IMR-90 (cell line): ENCODE measurements around the gene PRSS33. TPM values are rescaled to one million over a fixed set of nuclear protein-coding genes. Genes with fewer than 3 reads are reported as not detected.

Source experiments
- ATAC-seq: fragments of 200-7000 bp; cut with Tn5 transposase; 2 replicates; pipeline ENCODE4 v1.9.1; 2020; ENCODE audit warnings: low read depth, mild to moderate bottlenecking, moderate library complexity
- BruUV-seq: library from RNA; stranded (reverse); fragments of 400-500 nt; replicated peaks from 2 replicates; lab custom pipeline; 2021; lab: Mats Ljungman, UMichigan
- CTCF ChIA-PET: fragments of 300-600 bp; formaldehyde crosslinking; extraction: SDS; loops from one replicate; lab custom pipeline; 2021; ENCODE audit warnings: antibody characterized with exemption; lab: Yijun Ruan, JAX
- POLR2A ChIA-PET: fragments of 300-600 bp; sonication (Branson Sonifier 250); formaldehyde crosslinking; loops from one replicate; lab custom pipeline; 2022; ENCODE audit warnings: antibody characterized with exemption; ENCODE audit not compliant: unreplicated experiment; lab: Charles Lee
- DNase-seq: peaks from one replicate; pipeline ENCODE4 v3.0.0; 2013
- H2AFZ ChIP-seq: replicated peaks from 2 replicates; pipeline ENCODE3; 2013; ENCODE audit warnings: low read length, mild to moderate bottlenecking; ENCODE audit not compliant: poor library complexity
- H2AK5ac ChIP-seq: 2 replicates; pipeline ENCODE4 v1.6.1; 2013; ENCODE audit warnings: low read depth, low read length, inconsistent platforms
- H2AK9ac ChIP-seq: replicated peaks from 2 replicates; pipeline ENCODE3; 2013; ENCODE audit warnings: mild to moderate bottlenecking, low read depth, low read length, moderate library complexity; ENCODE audit not compliant: poor library complexity
- H2BK120ac ChIP-seq: 2 replicates; pipeline ENCODE4 v1.6.1; 2013; ENCODE audit warnings: low read depth, low read length, inconsistent platforms
- H2BK15ac ChIP-seq: 3 replicates; pipeline ENCODE4 v1.6.1; 2013; ENCODE audit warnings: low read depth, low read length, inconsistent platforms
- H2BK20ac ChIP-seq: 2 replicates; pipeline ENCODE4 v1.6.1; 2013; ENCODE audit warnings: low read depth, mild to moderate bottlenecking, inconsistent platforms, low read length, moderate library complexity
- H2BK5ac ChIP-seq: 2 replicates; pipeline ENCODE4 v1.6.1; 2013; ENCODE audit warnings: mild to moderate bottlenecking, low read depth, low read length, inconsistent platforms; ENCODE audit not compliant: poor library complexity, severe bottlenecking
- H3K14ac ChIP-seq: replicated peaks from 2 replicates; pipeline ENCODE4 v1.6.1; 2013; ENCODE audit warnings: low read depth, low read length, inconsistent platforms
- H3K18ac ChIP-seq: 2 replicates; pipeline ENCODE4 v1.6.1; 2013; ENCODE audit warnings: low read depth, low read length, control low read depth
- H3K23ac ChIP-seq: 2 replicates; pipeline ENCODE4 v1.6.1; 2013; ENCODE audit warnings: low read depth, low read length, inconsistent platforms
- H3K27ac ChIP-seq: 2 replicates; pipeline ENCODE4 v1.5.1; 2013; ENCODE audit warnings: mild to moderate bottlenecking, control low read depth, low read length; ENCODE audit not compliant: insufficient read depth
- H3K27me3 ChIP-seq: 2 replicates; pipeline ENCODE4 v1.6.1; 2013; ENCODE audit warnings: low read length; ENCODE audit not compliant: control insufficient read depth, insufficient read depth
- H3K36me3 ChIP-seq: 2 replicates; pipeline ENCODE4 v1.6.1; 2013; ENCODE audit warnings: low read length, mixed read lengths; ENCODE audit not compliant: control insufficient read depth, insufficient read depth
- H3K4ac ChIP-seq: 2 replicates; pipeline ENCODE4 v1.6.1; 2013; ENCODE audit warnings: low read depth, low read length, inconsistent platforms
- H3K4me1 ChIP-seq: 2 replicates; pipeline ENCODE4 v1.6.1; 2013; ENCODE audit warnings: low read length, mixed read lengths; ENCODE audit not compliant: control insufficient read depth, insufficient read depth
- H3K4me2 ChIP-seq: 2 replicates; pipeline ENCODE4 v1.6.1; 2013; ENCODE audit warnings: low read depth, mild to moderate bottlenecking, control low read depth, low read length, moderate library complexity
- H3K4me3 ChIP-seq: 2 replicates; pipeline ENCODE4 v1.5.1; 2013; ENCODE audit warnings: low read depth, mild to moderate bottlenecking, control low read depth, low read length, moderate library complexity; ENCODE audit not compliant: insufficient read depth
- H3K56ac ChIP-seq: 2 replicates; pipeline ENCODE4 v1.6.1; 2013; ENCODE audit warnings: low read length, inconsistent platforms; ENCODE audit not compliant: insufficient read depth; ENCODE audit errors: extremely low read depth
- H3K79me1 ChIP-seq, 2 experiments: 2 replicates each; pipeline ENCODE4 v1.6.1; 2013; ENCODE audit warnings: low read length in 2 of 2, inconsistent platforms in 1 of 2, low read depth in 1 of 2
- H3K9ac ChIP-seq: 2 replicates; pipeline ENCODE4 v1.6.1; 2013; ENCODE audit warnings: low read depth, low read length, control low read depth
- H3K9me1 ChIP-seq: 2 replicates; pipeline ENCODE4 v1.6.1; 2013; ENCODE audit warnings: low read length, inconsistent platforms; ENCODE audit not compliant: insufficient read depth
- H3K9me3 ChIP-seq: 2 replicates; pipeline ENCODE4 v1.6.1; 2013; ENCODE audit warnings: low read length; ENCODE audit not compliant: control insufficient read depth, insufficient read depth
- H4K20me1 ChIP-seq: 2 replicates; pipeline ENCODE4 v1.6.1; 2013; ENCODE audit warnings: low read length, inconsistent platforms; ENCODE audit not compliant: insufficient read depth
- H4K5ac ChIP-seq: 2 replicates; pipeline ENCODE4 v1.6.1; 2013; ENCODE audit warnings: mild to moderate bottlenecking, low read depth, low read length, control low read depth
- H4K8ac ChIP-seq, 2 experiments: 2 replicates each; pipeline ENCODE4 v1.6.1; 2013; ENCODE audit warnings: low read depth in 2 of 2, low read length in 2 of 2, control low read depth in 1 of 2, inconsistent platforms in 1 of 2
- H4K91ac ChIP-seq: 2 replicates; pipeline ENCODE4 v1.6.1; 2013; ENCODE audit warnings: low read depth, low read length, inconsistent platforms; ENCODE audit not compliant: insufficient read depth
- BHLHE40 ChIP-seq: fragments of 150-350 bp; IDR thresholded peaks from 2 replicates; pipeline ENCODE4 v1.6.1; 2016; ENCODE audit warnings: mild to moderate bottlenecking, low read depth, low read length
- CEBPB ChIP-seq: IDR thresholded peaks from 2 replicates; pipeline ENCODE4 v1.6.1; 2012; ENCODE audit warnings: low read depth, low read length, improper control_type of control experiment
- CHD1 ChIP-seq: IDR thresholded peaks from 2 replicates; pipeline ENCODE4 v1.6.1; 2012; ENCODE audit warnings: low read depth, low read length, improper control_type of control experiment
- CTCF ChIP-seq: conservative IDR thresholded peaks from 2 replicates; pipeline ENCODE4 v1.5.1; 2012; ENCODE audit warnings: mild to moderate bottlenecking, low read depth, low read length, improper control_type of control experiment
- ELK1 ChIP-seq: fragments of 150-350 bp; IDR thresholded peaks from 2 replicates; pipeline ENCODE4 v1.6.1; 2016; ENCODE audit warnings: low read depth, mild to moderate bottlenecking, low read length, moderate library complexity, borderline replicate concordance
- FOS ChIP-seq: fragments of 150-350 bp; IDR thresholded peaks from 2 replicates; pipeline ENCODE4 v1.6.1; 2016; ENCODE audit warnings: low read depth, low read length
- MAFK ChIP-seq: IDR thresholded peaks from 2 replicates; pipeline ENCODE4 v1.6.1; 2012; ENCODE audit warnings: low read depth, low read length, improper control_type of control experiment
- MAZ ChIP-seq: IDR thresholded peaks from 2 replicates; pipeline ENCODE4 v1.6.1; 2012; ENCODE audit warnings: low read depth, mild to moderate bottlenecking, low read length, improper control_type of control experiment, moderate library complexity, borderline replicate concordance
- MXI1 ChIP-seq: IDR thresholded peaks from 2 replicates; pipeline ENCODE4 v1.6.1; 2012; ENCODE audit warnings: low read depth, mild to moderate bottlenecking, low read length, moderate library complexity, borderline replicate concordance
- NFE2L2 ChIP-seq: fragments of 150-350 bp; IDR thresholded peaks from 2 replicates; pipeline ENCODE4 v1.6.1; 2016; ENCODE audit warnings: low read depth, mild to moderate bottlenecking, low read length
- POLR2A ChIP-seq: IDR thresholded peaks from 2 replicates; pipeline ENCODE4 v1.6.1; 2012; ENCODE audit warnings: mild to moderate bottlenecking, low read depth, low read length
- RAD21 ChIP-seq: IDR thresholded peaks from 2 replicates; pipeline ENCODE4 v1.6.1; 2012; ENCODE audit warnings: low read length, improper control_type of control experiment
- RCOR1 ChIP-seq: IDR thresholded peaks from 2 replicates; pipeline ENCODE4 v1.6.1; 2012; ENCODE audit warnings: mild to moderate bottlenecking, low read length, improper control_type of control experiment; ENCODE audit not compliant: insufficient replicate concordance
- RFX5 ChIP-seq: IDR thresholded peaks from 2 replicates; pipeline ENCODE4 v1.8.0; 2012; ENCODE audit warnings: low read depth, mild to moderate bottlenecking, low read length, moderate library complexity
- SMC3 ChIP-seq: fragments of 150-350 bp; IDR thresholded peaks from 2 replicates; pipeline ENCODE4 v1.6.1; 2016; ENCODE audit warnings: low read depth, mild to moderate bottlenecking, antibody characterized with exemption, low read length, moderate library complexity
- USF2 ChIP-seq: fragments of 150-350 bp; IDR thresholded peaks from 2 replicates; pipeline ENCODE4 v1.6.1; 2017; ENCODE audit warnings: mild to moderate bottlenecking, antibody characterized with exemption, low read length, low read depth
- WGBS, 2 experiments: methylation state at CpG; one replicate each; pipeline versions ENCODE4 v1.1.5 to v1.1.7; 2013; ENCODE audit warnings: missing lambda C conversion rate in 2 of 2; ENCODE audit not compliant: insufficient read length in 1 of 2; ENCODE audit errors: extremely low coverage in 2 of 2; 5-methylcytosine and 5-hydroxymethylcytosine counted together
- dilution Hi-C: fragments of 300-500 bp; cut with HindIII; formaldehyde crosslinking; loops from one replicate; pipeline ENCODE4 v1.14.3; 2018; ENCODE audit warnings: low sequenced_read_pairs; ENCODE audit not compliant: unreplicated experiment
- in situ Hi-C: fragments of 300-500 bp; cut with MboI; formaldehyde crosslinking; loops from 3 replicates; pipeline ENCODE4 v1.14.3; 2019; ENCODE audit warnings: low sequenced_read_pairs, inconsistent platforms, mixed read lengths
- intact Hi-C: fragments of 100-400 bp; cut with micrococcal nuclease; formaldehyde crosslinking; loops from 2 replicates; pipeline ENCODE4 v1.10.0; 2022
- polyA plus RNA-seq, 3 experiments: library from polyadenylated mRNA; depleted of rRNA; stranded (reverse); fragments of >200 nt; gene quantifications; 2 replicates each; pipeline ENCODE4 v1.2.3, GENCODE V29; 2012; ENCODE audit warnings: low replicate concordance in 1 of 3
- total RNA-seq: library from RNA; depleted of rRNA; stranded (reverse); fragments of >200 nt; gene quantifications from 2 replicates; pipeline ENCODE4 v1.2.3, GENCODE V29; 2012

Gene PRSS33
- total and polyA plus RNA-seq, 2 of the 4 experiments (the other 2 are of a cell fraction): not detected

GRCh38 chr16:2815299-2815771, 28.0 kb upstream of the PRSS33 start:
- CTCF ChIA-PET: no interaction called here
- POLR2A ChIA-PET: no interaction called here
- Histone ChIP-seq H4K20me1 (no peaks in the 10 kb centered on the region), H3K56ac (no peak overlapping the region), H3K79me1 (no peaks in the 10 kb centered on the region), H3K23ac (no peak overlapping the region), H2BK5ac (no peak overlapping the region), H2BK120ac (no peak overlapping the region), H3K4me1 (no peaks in the 10 kb centered on the region), H3K18ac (no peak overlapping the region), H2AK9ac (no peak overlapping the region), H2AK5ac (no peak overlapping the region), H3K9me3 (no peaks in the 10 kb centered on the region), H3K4ac (no peak overlapping the region), H3K27me3 (peaks cover 61% of the 10 kb centered on the region), H3K14ac (no peak overlapping the region), H2BK20ac (no peak overlapping the region), H2AFZ (no peak overlapping the region), H2BK15ac (no peak overlapping the region), H3K27ac (no peak overlapping the region), H4K91ac (no peak overlapping the region), H4K5ac (no peak overlapping the region), H3K4me2 (no peak overlapping the region), H3K9ac (no peak overlapping the region), H3K9me1 (no peaks in the 10 kb centered on the region), H3K36me3 (no peaks in the 10 kb centered on the region), H3K4me3 (no peak overlapping the region), H4K8ac (no peak overlapping the region)
- ATAC-seq (no peak), DNase-seq (no peak)
- in situ Hi-C loops: no loop called here
- dilution Hi-C loops: no loop called here
- intact Hi-C loops: no loop called here
- TF ChIP-seq USF2: no peak
- TF ChIP-seq MXI1: no peak
- TF ChIP-seq FOS: no peak
- TF ChIP-seq NFE2L2: no peak
- TF ChIP-seq CEBPB: no peak
- no peak for TF ChIP-seq CTCF
- no peak for TF ChIP-seq RFX5
- TF ChIP-seq BHLHE40: no peak
- TF ChIP-seq SMC3: no peak
- no peak for TF ChIP-seq MAFK
- no peak for TF ChIP-seq CHD1
- TF ChIP-seq ELK1: no peak
- no peak for TF ChIP-seq MAZ
- TF ChIP-seq RCOR1: no peak
- TF ChIP-seq POLR2A: no peak
- no peak for TF ChIP-seq RAD21
- 42% methylated on average over 2 of the region's 10 CpGs; no CpG with 5 or more reads in 1 of the 2 experiments for WGBS, 2 experiments
- BruUV-seq: no TSS peak
